Vagina (tissue), 2 donors: ENCODE data around the gene URB2.

ENCODE experiments used
- CTCF ChIP-seq, 3 experiments: fragments of 450-650 bp in 2 of 3; fragments of 200-600 bp in 1 of 3; sonication (generic) in 1 of 3; IDR thresholded peaks; one replicate each; pipeline ENCODE4 v1.5.1; 2017 to 2019; ENCODE audit warnings: antibody characterized with exemption in 3 of 3, mild to moderate bottlenecking in 2 of 3, moderate library complexity in 2 of 3
- POLR2A ChIP-seq, 2 donors: fragments of 450-650 bp; IDR thresholded peaks; one replicate each; pipeline ENCODE4 v1.6.1; 2017; ENCODE audit warnings: antibody characterized with exemption in 2 of 2, mild to moderate bottlenecking in 2 of 2, moderate library complexity in 2 of 2
- POLR2AphosphoS5 ChIP-seq, 2 donors: sonication (generic); formaldehyde crosslinking; IDR thresholded peaks; one replicate each; pipeline ENCODE4 v1.9.0; 2017; ENCODE audit warnings: antibody characterized with exemption in 2 of 2, mild to moderate bottlenecking in 2 of 2, low read depth in 1 of 2; ENCODE audit not compliant: insufficient read depth in 1 of 2

- TF ChIP-seq CTCF (IDR thresholded peaks at IDR 0.05) (peak; percentile 73 to 88 (median 75)), POLR2AphosphoS5 (IDR thresholded peaks at IDR 0.05; ENCODE audit: insufficient read depth in 1 of 2, low read depth in 1 of 2) (peak in 1 of 2 donors; percentile 33), POLR2A (IDR thresholded peaks at IDR 0.05) (no peak)
Measured at GRCh38 chr1:229661022-229661877, 35.2 kb downstream of the URB2 start.
